Muscle of leg (tissue), 11 donors: ENCODE measurements around the gene VSIG10L2. TPM values are rescaled to one million over a fixed set of nuclear protein-coding genes. Genes with fewer than 3 reads are reported as not detected.

Experiments used
- DNase-seq: peaks from one replicate; pipeline ENCODE4 v3.0.0; 2013
- H3K27ac ChIP-seq: one replicate; pipeline ENCODE4 v1.5.1; 2013; ENCODE audit warnings: mild to moderate bottlenecking, low read length, control low read depth
- H3K27me3 ChIP-seq: one replicate; pipeline ENCODE4 v1.6.1; 2013; ENCODE audit warnings: low read length; ENCODE audit not compliant: control insufficient read depth, insufficient read depth
- H3K36me3 ChIP-seq: one replicate; pipeline ENCODE4 v1.6.1; 2013; ENCODE audit warnings: low read length; ENCODE audit not compliant: control insufficient read depth, insufficient read depth
- H3K4me1 ChIP-seq: one replicate; pipeline ENCODE4 v1.6.1; 2013; ENCODE audit warnings: low read length; ENCODE audit not compliant: control insufficient read depth, insufficient read depth
- H3K4me3 ChIP-seq: one replicate; pipeline ENCODE4 v1.5.1; 2013; ENCODE audit warnings: low read length, control low read depth
- H3K9me3 ChIP-seq: replicated peaks from 2 replicates; pipeline ENCODE4 v1.6.1; 2013; ENCODE audit warnings: low read depth, low read length; ENCODE audit not compliant: control insufficient read depth
- WGBS: methylation state at CpG from one replicate; pipeline ENCODE4 v1.1.5; 2013; ENCODE audit warnings: missing lambda C conversion rate; ENCODE audit not compliant: insufficient coverage; 5-methylcytosine and 5-hydroxymethylcytosine counted together
- polyA plus RNA-seq, 8 donors: library from polyadenylated mRNA; unstranded; fragments of 120-200 nt; gene quantifications; one replicate each; pipeline versions ENCODE4 v1.2.1 to v1.2.3, GENCODE V29; 2013; ENCODE audit warnings: inconsistent platforms in 1 of 8, low replicate concordance in 1 of 8; ENCODE audit not compliant: insufficient read length in 8 of 8, insufficient read depth in 1 of 8
- total RNA-seq: library from RNA; stranded (reverse); fragments of 120-200 nt; gene quantifications from one replicate; pipeline ENCODE4 v1.2.4, GENCODE V29; 2013

Gene VSIG10L2
- total and polyA plus RNA-seq, 9 donors, result 0.03 to 0.27 (median 0.04) TPM; not detected in 6

DNA sequence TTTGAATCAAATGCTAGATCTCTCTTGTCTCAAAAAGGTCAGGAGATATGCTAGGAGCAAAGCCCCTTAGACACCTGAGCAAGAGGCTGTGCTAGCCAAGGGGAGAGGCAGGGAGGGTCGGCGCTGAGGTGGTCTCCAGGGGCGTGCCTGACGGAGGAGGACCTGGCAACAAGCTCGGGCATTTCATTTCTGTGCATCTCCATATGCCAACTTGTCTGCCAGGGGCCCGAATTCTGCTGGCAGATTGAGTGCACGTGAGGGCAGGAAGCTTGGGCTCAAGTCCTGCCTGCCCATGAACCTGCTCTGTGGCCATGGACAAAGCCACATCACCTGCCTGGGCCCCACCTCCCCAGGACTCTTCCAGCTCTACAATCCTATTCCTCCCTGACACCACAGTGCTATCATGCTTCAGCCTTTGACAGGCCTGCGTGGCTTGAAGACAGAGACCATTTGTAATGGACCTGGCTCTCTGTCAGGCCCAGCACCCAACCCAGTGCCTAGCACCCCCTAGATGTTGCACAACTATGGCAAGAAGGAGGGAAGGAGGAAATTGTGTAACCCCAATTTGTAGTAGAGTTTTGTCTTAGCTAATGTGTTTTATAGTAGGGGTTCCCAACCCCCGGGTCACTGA is 16.3 kb upstream of the VSIG10L2 start:
- Histone ChIP-seq H3K9me3 (peaks cover under 1% of the 10 kb centered on the region), H3K4me3 (no peak overlapping the region), H3K4me1 (peaks cover 6% of the 10 kb centered on the region), H3K27me3 (no peaks in the 10 kb centered on the region), H3K36me3 (no peaks in the 10 kb centered on the region), H3K27ac (no peak overlapping the region)
- 72% methylated on average over 8 of the region's 9 CpGs for whole genome bisulfite sequencing
- no peak for DNase-seq

GRCh38 chr11:125930076-125930450 is 15.8 kb upstream of the VSIG10L2 start:
- Histone ChIP-seq H3K4me1 (peaks cover 6% of the 10 kb centered on the region), H3K4me3 (no peak overlapping the region), H3K36me3 (no peaks in the 10 kb centered on the region), H3K27me3 (no peaks in the 10 kb centered on the region), H3K27ac (no peak overlapping the region), H3K9me3 (peaks cover 2% of the 10 kb centered on the region)
- no peak for DNase-seq
- 93% methylated on average over 5 of the region's 11 CpGs for WGBS

DNA sequence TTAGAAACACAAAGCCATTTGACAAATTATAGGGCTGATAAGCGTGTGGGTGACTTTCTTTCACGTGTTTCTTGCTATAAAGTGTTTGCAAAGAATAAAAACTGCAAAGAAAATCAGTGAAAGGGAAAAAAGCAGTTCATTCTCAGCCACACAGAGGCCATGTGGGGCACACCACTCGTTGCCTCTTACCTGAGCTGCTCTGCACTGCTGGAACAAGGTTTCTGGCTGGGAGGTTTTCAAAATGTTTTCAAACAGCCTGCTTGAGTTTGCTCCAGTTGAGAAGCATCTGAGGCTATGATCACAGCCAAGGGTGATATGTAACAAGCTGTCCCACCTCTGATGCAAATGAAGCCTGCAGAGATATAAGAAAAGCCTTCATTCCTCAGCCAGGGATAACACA is 14.7 kb upstream of the VSIG10L2 start:
- Histone ChIP-seq H3K9me3 (peaks cover 2% of the 10 kb centered on the region), H3K27ac (no peak overlapping the region), H3K36me3 (no peaks in the 10 kb centered on the region), H3K4me3 (no peak overlapping the region), H3K27me3 (no peaks in the 10 kb centered on the region), H3K4me1 (peaks cover 15% of the 10 kb centered on the region)
- 60% methylated on average over 2 of the region's 3 CpGs for WGBS
- no peak for DNase-seq

DNA sequence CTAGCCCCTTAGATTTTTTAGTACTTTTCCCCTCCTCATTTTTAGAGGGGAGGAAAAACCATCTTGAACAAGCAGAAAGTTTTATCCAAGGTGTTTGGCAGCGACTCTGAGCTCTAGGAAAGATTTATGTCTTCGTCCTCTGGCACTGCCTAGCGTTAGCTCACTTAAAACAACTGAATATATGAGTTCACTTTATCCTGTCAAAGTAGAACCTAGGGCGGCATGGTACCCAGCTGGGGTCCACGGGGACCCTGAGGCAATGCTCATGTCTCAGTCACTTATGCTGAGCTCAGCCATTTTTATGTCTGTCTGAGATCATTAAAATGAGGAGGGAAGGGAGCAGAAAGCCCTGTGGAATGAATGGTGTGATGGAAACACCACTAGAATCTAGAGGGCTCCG is 14.2 kb upstream of the VSIG10L2 start:
- DNase-seq, result peak; percentile 85
- H3K27ac ChIP-seq, result no peak overlapping the region

DNA sequence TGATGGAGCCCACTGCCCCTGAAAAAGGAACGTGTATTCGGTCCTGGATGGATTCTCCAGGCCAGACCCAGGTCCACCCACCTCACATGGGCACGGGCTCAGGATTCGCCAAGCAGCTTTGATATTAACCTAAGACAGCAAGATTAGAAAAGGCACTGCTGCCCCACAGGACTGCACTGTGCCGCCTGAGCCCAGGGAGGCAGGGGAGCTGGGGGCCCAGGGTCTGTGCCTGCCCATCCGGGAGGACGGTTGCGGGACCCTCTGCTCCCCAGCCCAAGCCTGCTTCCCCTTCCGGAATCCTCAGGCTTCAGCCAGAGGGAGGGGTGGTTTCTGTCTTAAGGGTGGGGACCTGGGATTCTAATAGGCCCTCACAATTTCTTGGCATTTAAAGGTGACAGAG is 13.5 kb upstream of the VSIG10L2 start:
- peaks cover 2% of the 10 kb centered on the region for H3K9me3 ChIP-seq
- H3K27ac ChIP-seq, result no peak overlapping the region
- 86% methylated on average over 5 of the region's 9 CpGs for WGBS
- no peaks in the 10 kb centered on the region for H3K36me3 ChIP-seq
- no peak for DNase-seq
- H3K4me3 ChIP-seq, result no peak overlapping the region
- peaks cover 15% of the 10 kb centered on the region for H3K4me1 ChIP-seq
- no peaks in the 10 kb centered on the region for H3K27me3 ChIP-seq

More for the DNA sequence above, 14.2 kb upstream of the VSIG10L2 start:
- no peaks in the 10 kb centered on the region for H3K36me3 ChIP-seq
- peaks cover 15% of the 10 kb centered on the region for H3K4me1 ChIP-seq
- no peaks in the 10 kb centered on the region for H3K27me3 ChIP-seq
- WGBS, result 42% methylated on average over 3 of the region's 6 CpGs
- H3K4me3 ChIP-seq, result no peak overlapping the region
- H3K9me3 ChIP-seq, result peaks cover 2% of the 10 kb centered on the region

- Histone ChIP-seq H3K4me3 (no peak overlapping the region), H3K27ac (no peak overlapping the region), H3K27me3 (no peaks in the 10 kb centered on the region), H3K4me1 (peaks cover 17% of the 10 kb centered on the region), H3K9me3 (peaks cover 2% of the 10 kb centered on the region), H3K36me3 (no peaks in the 10 kb centered on the region)
- 60% methylated on average over 10 of the region's 12 CpGs for WGBS
- no peak for DNase-seq
These were observed 12.6 kb upstream of the VSIG10L2 start for GRCh38 chr11:125933030-125933813.

- Histone ChIP-seq H3K36me3 (no peaks in the 10 kb centered on the region), H3K4me1 (peaks cover 28% of the 10 kb centered on the region), H3K27ac (no peak overlapping the region), H3K4me3 (no peak overlapping the region), H3K27me3 (no peaks in the 10 kb centered on the region), H3K9me3 (peaks cover 2% of the 10 kb centered on the region)
- 100% methylated on average over 3 of the region's 8 CpGs for WGBS
- DNase-seq, result no peak
These were observed 11.4 kb upstream of the VSIG10L2 start for GRCh38 chr11:125934473-125934872.

DNA sequence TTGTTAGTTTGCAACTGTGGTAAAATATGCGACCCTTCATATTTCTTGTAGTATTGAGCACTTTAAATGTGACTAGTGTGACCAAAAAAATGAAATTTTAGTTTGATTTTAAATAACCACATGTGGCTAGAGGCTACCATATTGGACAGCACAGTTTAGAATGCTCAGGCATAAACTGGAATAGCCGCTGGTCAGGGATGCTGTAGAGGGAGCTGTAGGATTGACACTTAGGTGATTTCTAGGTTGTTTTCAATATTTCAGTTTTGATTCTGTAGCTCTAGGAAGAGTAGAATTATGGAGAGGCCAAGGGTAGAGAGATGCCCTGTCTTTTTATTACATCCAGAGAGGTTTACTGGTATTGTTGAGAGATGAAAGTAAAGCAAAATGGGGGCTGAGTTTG is 10.8 kb upstream of the VSIG10L2 start:
- no peaks in the 10 kb centered on the region for H3K27me3 ChIP-seq
- H3K4me3 ChIP-seq, result no peak overlapping the region
- H3K9me3 ChIP-seq, result peaks cover 2% of the 10 kb centered on the region
- H3K36me3 ChIP-seq, result no peaks in the 10 kb centered on the region
- H3K4me1 ChIP-seq, result peaks cover 29% of the 10 kb centered on the region
- DNase-seq, result no peak
- 100% methylated on average over 1 of the region's 2 CpGs for WGBS
- H3K27ac ChIP-seq, result no peak overlapping the region

- Histone ChIP-seq H3K36me3 (no peaks in the 10 kb centered on the region), H3K4me3 (no peak overlapping the region), H3K27ac (no peak overlapping the region), H3K4me1 (peaks cover 29% of the 10 kb centered on the region), H3K9me3 (peaks cover 2% of the 10 kb centered on the region), H3K27me3 (no peaks in the 10 kb centered on the region)
- WGBS, result 16% methylated on average over 9 of the region's 12 CpGs
- peak; percentile 89 for DNase-seq
These were observed 10.1 kb upstream of the VSIG10L2 start for GRCh38 chr11:125935618-125936199.

DNA sequence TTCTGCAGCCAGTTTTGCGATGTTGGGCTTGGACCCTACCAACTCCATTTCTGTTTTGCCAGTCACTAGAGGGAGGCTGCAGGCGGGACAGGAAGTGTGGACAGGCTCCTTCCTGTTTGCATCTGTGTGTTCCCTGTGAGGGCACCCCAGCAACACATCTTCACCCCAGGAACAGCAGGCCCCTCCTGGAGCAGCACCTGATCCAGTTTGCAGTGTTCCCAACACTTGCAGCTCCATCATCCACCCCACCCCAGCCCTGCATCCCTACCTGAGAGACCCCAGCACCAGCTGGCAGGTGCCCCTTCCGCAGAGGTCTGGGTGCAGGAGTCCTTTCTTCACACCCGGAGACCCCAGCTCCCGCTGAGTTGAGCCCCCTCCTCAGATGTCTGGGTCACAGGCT is 7.4 kb upstream of the VSIG10L2 start:
- 96% methylated on average over 4 of the region's 5 CpGs for WGBS
- no peaks in the 10 kb centered on the region for H3K36me3 ChIP-seq

More for the DNA sequence above, 7.4 kb upstream of the VSIG10L2 start:
- no peak for DNase-seq
- no peak overlapping the region for H3K27ac ChIP-seq
- peaks cover 2% of the 10 kb centered on the region for H3K9me3 ChIP-seq
- peaks cover 47% of the 10 kb centered on the region for H3K4me1 ChIP-seq
- H3K4me3 ChIP-seq, result no peak overlapping the region
- H3K27me3 ChIP-seq, result no peaks in the 10 kb centered on the region
